HG03354 (cell line): ENCODE results near the gene GLYATL1.

Experiments
- ATAC-seq: cut with Tn5 transposase; IDR thresholded peaks from one replicate; pipeline ENCODE4 v1.9.1; 2021; ENCODE audit warnings: mild to moderate bottlenecking; ENCODE audit not compliant: unreplicated experiment, poor library complexity, severe bottlenecking

GLYATL1 gene

GRCh38 chr11:58926251-58926650 lies 13.0 kb upstream of the GLYATL1 start:
- no peak for ATAC-seq

- ATAC-seq, result no peak
Observed at GRCh38 chr11:58926695-58927094, 12.6 kb upstream of the GLYATL1 start.

GRCh38 chr11:58927393-58928106 lies 11.7 kb upstream of the GLYATL1 start:
- no peak for ATAC-seq

- ATAC-seq, result no peak
Observed at GRCh38 chr11:58928107-58928499, 11.2 kb upstream of the GLYATL1 start.

- no peak for ATAC-seq
Observed at GRCh38 chr11:58928691-58929090, 10.6 kb upstream of the GLYATL1 start.

- no peak for ATAC-seq
Observed at GRCh38 chr11:58930926-58931325, 8.4 kb upstream of the GLYATL1 start.

- no peak for ATAC-seq
Observed at GRCh38 chr11:58933661-58934060, 5.6 kb upstream of the GLYATL1 start.

- ATAC-seq, result no peak
Observed at GRCh38 chr11:58934945-58935513, 4.3 kb upstream of the GLYATL1 start.

- no peak for ATAC-seq
Observed at GRCh38 chr11:58938398-58938797, 890 bp upstream of the GLYATL1 start.

- no peak for ATAC-seq
Observed at GRCh38 chr11:58940028-58940427, 740 bp downstream of the GLYATL1 start.

GRCh38 chr11:58941838-58942237 lies 2.5 kb downstream of the GLYATL1 start:
- no peak for ATAC-seq

- no peak for ATAC-seq
Observed at GRCh38 chr11:58945663-58946062, 6.4 kb downstream of the GLYATL1 start.

GRCh38 chr11:58949184-58949583 lies 9.9 kb downstream of the GLYATL1 start:
- ATAC-seq, result no peak

GRCh38 chr11:58957922-58958321 lies 18.6 kb downstream of the GLYATL1 start:
- ATAC-seq, result no peak

GRCh38 chr11:58958500-58958899 lies 19.2 kb downstream of the GLYATL1 start:
- ATAC-seq, result peak; percentile 75

GRCh38 chr11:58963551-58964104 lies 24.3 kb downstream of the GLYATL1 start:
- no peak for ATAC-seq

GRCh38 chr11:58965246-58965985 lies 26.1 kb downstream of the GLYATL1 start:
- ATAC-seq, result no peak

GRCh38 chr11:58968251-58968711 lies 29.0 kb downstream of the GLYATL1 start:
- ATAC-seq, result no peak

- no peak for ATAC-seq
Observed at GRCh38 chr11:58977470-58977869, 38.2 kb downstream of the GLYATL1 start.

- ATAC-seq, result no peak
Observed at GRCh38 chr11:58979222-58979621, 39.9 kb downstream of the GLYATL1 start.
